GM21447 (cell line): ENCODE results near the gene MGAT4C.

Experiments
- ATAC-seq: cut with Tn5 transposase; IDR thresholded peaks from one replicate; pipeline ENCODE4 v1.9.1; 2021; ENCODE audit not compliant: unreplicated experiment

The MGAT4C gene

DNA sequence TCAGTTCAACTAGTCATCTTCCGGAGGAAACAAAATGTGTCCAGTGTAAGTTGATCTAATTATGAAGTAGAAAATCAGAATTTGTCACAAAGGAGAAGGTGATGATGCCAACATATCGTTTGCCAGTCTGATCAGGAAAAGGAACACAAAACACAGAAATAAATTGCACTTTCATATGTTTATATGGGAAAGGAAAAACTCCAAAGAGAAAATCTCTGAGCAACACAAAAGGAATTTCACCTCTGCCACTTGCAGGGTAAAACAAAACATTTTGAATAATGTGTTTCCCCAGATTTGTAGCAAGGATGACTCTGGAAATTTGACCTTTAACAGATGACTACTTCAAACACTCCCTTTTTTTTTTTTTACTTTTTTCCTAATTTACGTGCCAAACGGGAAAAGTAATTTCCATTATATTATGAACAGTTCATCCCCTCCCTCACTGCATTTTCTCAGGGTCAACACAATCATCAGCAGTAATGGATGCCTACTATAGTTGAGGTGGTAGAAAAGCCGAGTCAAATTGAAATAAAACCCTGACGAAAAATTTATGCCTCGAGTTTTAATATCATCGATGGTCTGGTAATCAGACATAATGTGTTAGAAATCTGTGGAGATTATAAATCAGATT lies 25.6 kb downstream of the MGAT4C start:
- ATAC-seq: no peak

DNA sequence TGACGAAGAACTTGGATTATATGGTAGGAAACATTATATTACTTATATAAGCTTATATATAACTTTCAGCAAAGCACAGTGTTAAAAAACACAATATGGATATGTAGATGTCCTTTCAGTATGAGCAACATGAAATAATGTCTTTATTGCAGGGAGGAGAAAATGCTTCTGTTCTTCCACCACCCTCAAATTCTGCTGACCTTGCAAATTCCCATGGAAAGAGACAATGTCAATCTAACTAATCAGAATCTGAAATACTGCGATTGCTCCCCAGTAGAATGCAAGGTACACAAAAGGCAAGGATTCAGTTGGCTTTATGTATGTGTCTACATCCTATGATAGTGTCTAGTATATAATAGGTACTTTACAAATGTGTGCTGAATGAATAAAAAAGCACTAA lies 26.4 kb downstream of the MGAT4C start:
- ATAC-seq: no peak

DNA sequence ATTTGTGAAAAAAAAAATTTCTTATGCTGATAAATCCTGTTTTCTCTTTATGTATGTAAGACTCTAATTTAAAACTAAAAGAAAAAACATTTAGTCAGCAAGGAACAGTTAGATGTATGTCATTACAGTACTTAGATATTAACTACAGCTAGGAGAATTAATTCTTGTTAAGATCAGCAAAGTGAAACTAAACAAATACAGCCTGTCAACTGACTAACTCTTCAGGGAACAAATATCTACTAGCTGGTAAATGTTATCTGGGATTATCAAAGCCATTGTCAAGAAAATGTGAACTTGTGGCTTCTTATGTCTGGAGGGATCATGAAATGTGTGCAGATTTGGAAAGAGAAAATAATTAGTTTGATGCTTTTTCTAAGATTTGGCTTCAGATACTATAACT lies 27.5 kb downstream of the MGAT4C start:
- ATAC-seq: no peak

DNA sequence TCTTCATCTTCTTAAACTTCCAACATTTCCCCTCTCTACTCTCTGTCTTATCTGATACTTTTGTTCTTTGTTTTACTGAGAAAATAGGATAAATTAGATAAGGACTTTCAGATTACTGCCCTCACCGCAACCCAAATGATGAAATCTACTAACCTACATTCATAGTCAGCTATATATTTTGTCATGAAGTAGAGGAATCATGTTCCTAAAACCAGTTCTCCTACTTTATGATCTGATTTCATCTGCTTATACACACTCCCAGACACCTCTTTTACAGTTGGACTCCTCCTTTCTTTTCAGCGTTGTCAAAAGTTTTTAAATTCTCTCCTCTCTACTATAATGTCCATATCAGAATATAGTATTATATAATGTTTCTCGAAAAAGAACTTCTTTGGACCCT lies 29.7 kb downstream of the MGAT4C start:
- ATAC-seq: no peak

DNA sequence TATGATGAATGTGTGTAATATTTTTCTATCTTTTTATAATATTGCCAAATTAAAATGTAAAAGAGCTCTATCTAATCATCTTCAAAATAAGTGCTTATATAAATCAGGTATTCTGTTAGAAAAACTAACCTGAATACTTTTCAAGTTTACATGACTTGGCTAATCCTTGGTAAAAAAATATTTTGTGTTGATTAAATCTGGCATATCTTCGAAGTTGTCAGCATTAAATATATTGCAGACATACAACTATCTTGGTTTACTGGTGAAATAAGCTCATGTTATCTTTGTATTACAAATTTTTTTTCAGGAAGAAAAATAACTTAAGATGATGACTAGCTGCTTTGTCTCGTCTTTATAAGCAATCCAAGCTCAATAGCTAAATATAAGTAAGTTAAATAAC lies 39.6 kb downstream of the MGAT4C start:
- ATAC-seq: no peak

DNA sequence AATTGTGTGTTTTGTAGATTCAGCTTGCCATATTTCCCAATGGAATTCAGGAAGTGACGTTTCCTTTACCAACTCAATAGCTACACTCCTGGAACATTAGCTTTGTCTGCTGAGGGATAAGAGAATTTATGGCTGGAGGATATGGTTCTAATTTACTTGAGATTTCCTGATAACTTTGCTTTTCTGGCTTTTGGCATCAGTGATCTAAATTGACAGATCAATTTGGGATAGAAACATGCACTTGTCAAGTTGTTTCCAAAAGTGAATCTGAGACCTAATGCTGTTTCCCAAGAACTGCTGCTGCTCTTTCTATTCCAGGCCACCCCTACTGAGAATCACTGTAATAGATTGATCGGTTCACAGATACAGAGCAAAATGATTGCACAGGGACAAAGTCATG lies 43.2 kb downstream of the MGAT4C start:
- ATAC-seq: no peak

DNA sequence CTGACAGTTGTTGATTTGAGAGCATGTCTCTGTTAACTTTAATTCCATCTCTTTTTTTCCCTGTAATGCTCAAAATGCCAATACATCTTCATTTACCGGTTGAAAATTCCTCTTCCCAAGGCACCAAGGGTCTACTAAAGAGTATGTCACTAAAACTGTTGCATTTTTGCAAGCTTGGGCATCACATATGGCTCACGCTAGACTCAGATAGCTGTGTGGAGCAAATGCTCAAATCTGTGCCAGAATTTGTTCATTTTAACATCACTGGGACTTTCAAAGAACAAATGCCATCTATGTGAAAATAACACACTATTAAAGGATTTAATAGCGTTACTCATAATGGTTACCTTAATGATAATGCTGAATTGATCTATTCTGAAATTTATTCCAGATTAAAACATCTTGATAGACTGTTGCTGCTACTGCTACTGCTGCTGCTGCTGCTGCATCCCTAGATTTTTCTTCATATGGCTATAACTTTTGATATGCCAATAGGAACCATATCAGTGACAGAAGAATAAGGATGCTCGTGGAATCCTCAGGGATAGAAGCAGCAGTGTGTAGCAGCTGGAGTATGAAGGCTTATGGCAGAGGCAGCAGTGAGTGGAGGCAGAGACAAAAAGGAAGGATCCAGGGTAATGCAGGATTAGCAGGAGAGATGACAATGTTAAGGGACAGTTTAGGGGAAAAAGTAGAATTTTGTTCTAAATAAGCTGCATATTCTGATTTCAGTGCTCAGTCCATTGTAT lies 57.3 kb downstream of the MGAT4C start:
- no peak for ATAC-seq

DNA sequence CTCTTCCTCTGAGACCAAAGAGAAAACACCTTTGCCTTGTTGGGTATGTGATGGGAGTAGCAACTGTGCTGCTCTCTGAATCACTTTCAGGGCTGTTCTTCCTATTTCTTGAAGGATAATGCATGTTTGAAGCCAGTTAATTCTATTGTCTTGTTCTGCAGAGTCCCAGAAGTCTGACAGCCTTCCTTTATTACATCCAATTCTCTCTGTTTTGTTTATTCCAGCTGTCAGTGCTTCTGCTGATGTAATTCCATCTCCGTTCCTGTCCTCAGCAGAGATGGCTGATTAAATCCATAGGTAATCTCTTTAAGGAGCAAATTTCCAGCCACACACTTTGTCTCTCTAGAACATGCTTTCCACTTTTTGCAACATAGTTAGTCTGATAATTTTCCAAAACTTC lies 59.7 kb downstream of the MGAT4C start:
- no peak for ATAC-seq

DNA sequence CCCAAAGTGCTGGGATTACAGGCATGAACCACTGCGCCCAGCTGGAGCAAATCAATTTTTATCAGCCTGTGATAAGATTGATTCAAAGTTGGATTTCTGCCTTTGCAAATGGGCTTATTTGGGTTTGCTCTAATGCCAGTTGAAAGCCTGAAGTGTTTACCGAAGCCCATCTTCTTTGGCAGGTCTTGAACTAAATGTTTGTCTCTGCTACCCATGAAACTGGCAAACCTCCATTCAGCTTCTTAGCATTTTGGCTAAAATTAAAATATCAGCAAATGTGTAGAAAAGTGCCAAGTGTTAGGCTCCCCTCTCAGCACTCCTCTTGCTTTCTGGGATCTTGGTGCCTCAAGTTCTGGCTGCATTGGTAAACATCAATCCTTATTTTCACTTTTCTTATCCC lies 61.5 kb downstream of the MGAT4C start:
- no peak for ATAC-seq

DNA sequence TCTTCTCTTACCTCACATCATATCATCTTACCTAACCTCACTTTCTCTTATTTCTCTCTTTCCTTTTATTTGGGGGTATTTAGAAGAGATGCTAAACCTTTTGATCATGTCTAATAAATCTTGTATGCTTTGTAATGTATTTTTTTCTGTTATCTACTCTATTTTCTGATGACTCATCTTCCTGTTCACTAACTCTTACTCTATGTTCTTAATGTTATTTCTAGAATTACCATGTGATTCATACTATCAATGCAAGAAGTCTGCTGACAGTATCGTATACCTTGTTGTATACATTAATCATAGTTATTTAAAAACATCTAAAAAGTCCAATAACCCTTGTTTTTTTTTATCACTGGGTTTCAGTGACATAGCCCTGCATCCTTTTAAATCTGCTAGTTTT lies 62.3 kb downstream of the MGAT4C start:
- no peak for ATAC-seq

DNA sequence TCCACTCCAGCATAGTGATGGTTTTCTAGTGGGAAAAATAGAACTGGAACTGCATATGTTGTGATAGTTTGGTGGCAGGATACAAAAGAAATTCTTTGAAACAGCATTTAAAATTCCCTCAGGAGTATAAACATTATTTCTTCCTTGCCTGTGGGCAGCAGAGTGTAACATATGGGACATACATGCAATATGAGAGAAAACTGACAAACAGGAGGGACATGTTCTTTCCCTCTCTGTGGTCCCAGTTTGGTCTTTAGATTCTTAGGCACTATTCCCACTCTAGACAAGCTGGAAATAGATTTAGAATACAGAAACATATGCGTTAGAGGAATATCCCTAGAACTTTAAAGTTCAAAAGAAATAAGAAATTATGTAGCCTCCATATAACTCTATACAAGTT lies 68.0 kb downstream of the MGAT4C start:
- ATAC-seq: no peak

DNA sequence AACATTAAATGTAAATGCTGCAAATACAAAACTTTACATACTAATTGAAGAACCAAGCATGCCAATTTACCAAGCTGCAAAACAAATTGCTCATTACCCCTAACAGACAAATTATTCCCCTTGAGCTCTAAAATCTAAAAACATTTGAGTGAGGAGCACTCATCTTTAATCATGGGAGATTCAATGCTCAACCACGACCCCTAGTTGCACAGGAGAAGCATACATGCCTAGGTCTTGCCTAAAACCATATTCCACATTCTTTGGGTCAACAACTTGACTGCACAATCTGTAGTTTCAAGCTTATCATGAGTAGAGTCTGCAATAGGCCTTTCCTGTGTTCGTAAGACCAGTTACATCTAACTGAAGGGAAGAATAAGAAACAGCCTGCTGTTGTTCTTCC lies 69.7 kb downstream of the MGAT4C start:
- ATAC-seq: no peak

DNA sequence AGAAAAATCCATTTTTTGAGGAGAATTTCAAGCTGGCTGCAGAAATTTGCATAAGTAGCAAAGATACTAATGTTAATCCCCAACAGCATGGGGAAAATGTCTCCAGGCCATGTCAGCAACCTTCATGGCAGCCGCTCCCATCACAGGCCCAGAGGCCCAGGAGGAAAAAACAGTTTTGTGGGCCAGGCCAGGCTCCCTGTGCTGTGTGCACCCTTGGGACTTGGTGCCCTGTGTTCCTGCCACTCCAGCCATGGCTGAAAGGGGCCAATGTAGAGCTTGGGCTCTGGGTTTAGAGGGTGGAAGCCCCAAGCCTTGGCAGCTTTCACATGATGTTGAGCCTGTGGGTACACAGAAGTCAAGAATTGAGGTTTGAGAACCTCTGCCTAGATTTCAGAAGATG lies 76.3 kb downstream of the MGAT4C start:
- no peak for ATAC-seq

DNA sequence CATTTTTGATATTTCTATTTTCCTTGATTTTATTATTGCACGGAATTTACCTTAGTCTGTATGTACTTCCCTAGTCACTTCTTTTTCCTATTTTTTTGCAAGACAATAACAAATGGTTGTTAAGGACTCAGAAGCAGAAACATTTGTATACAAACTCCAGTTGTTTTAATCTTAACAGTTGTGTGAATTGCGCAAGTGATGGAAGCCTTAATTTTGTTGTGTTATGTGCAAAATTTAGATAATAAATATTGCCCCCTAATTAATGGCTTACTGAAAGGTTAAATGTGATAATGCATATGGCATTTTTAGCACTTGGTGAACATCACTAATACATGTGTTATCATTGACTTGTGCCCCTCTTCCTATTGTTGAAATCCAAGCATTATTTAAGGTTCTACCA lies 82.0 kb downstream of the MGAT4C start:
- no peak for ATAC-seq

DNA sequence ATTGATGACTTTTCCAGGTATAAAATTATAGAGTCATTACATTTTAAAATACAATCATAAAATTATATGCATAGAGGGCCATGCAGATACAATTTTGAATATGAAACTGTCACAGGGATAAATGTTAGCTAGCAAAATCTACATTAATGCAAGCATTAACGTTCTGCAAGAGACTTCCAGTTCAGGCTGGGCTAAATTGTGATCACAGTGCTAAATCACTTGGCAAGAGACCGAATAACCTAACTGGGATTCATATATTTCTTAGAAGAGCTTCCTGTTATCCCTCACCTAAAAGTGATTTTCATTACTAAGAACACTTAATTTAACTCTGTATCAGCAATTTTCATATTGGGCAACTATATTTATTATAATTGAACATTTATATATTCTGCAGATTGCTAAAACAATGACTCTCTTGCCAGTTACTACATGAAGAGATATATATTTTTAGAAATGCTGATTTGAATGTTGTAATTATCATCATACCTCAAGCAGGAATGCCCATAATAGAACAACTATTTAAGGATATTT lies 83.2 kb downstream of the MGAT4C start:
- no peak for ATAC-seq

DNA sequence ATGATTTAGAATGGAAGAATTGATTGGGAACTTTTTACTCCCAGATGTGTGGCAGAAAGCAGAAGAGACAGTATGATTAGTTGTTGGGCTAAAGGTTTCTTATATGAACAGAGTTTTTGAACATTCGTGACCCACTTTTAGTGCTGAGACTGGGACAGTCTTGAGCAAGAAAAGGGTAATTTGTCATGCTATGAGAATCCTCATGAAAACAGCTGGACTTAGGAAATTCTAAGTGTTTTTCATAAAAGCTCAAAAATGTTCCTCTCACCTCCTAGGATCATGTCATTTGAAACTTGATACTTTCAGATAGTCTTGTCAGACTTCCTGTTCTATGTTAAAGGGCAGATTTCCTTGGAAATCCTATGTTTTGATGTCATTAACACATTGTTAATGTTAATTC lies 86.1 kb downstream of the MGAT4C start:
- ATAC-seq: no peak

DNA sequence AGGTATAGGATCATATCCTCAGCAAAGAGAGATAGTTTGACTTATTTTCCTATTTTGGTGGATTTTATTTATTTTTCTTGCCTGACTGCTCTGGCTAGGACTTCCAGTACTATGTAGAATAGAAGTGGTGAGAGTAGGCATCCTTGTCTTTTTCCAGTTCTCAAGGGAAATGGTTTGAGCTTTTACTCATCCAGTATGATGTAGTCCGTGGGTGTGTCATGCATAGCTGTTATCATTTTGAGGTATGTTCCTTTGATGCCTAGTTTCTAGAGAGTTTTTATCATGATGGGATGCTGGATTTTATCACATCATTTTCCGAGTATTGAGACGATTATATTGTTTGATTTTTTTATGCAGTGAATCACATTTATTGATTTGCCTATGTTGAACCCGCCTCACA lies 97.2 kb downstream of the MGAT4C start:
- no peak for ATAC-seq

DNA sequence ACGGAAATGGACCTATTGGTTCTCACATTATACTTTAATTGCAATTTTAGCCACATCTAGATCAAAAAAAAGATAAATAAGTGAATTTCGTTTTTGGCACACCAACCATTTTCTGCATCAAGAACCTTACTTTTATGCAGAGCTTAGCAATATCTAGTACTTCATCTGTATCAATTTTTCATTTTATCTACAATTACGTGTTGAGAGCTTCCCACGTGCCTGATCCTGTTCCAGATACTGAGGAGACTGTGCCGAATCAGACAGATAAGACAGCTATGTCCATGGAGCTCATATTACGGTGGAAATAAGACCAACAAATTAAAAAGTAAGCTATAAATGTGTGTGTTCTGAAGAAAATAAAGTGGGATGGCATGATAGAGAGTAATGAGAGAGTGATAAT lies 101.6 kb downstream of the MGAT4C start:
- no peak for ATAC-seq

DNA sequence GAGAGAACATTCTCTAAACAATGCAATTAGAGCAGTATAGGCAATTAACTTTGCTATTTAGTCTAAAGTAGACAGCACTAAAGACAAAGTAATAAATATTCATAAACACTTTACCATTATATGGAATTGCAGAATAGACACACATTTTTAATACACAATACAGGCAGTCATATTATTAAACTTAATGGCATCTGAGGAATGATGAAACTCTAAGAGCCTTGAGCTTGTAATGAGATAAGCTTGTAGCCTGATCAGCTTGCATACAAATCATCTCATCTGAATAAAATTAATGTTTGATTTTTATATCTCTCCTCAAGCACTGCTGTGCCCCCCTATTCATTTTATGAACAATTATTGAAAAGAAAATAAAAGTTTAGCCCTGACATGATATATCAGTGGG lies 107.6 kb downstream of the MGAT4C start:
- no peak for ATAC-seq

DNA sequence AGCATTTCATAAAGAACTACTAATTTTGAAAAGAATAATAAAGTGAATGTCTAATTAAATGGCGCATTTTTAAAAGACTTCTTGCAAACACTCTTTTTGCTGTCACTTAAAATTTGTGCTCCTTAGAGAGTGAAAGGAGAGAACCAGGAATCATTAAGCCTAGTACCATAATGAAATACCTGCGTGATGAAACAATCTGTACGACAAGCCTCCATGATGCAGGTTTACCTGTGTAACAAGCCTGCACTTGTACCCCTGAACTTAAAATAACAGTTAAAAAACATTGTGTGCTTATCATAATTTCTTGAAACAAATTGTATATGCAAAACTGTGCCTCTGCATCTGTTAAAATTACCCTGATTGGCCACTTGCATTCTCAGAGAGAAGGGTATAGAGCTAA lies 108.1 kb downstream of the MGAT4C start:
- ATAC-seq: no peak

DNA sequence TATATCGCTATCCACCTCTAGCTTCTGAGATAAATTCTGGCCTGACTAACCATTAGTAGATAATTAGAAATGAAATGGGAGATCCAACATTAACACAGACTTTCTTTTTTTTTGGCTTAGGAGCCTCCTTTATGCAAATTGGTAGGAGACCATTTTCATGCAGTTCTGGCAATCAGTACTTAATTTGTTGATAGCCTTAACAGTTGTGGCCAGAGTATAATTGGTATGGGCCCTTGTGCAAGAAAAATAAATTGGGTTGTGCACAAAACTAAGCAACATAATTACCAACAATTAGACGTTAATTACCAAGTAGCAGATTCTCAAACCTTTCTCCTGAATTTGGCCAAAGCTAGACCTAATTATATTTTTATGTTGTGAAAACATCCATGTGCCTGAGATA lies 111.0 kb downstream of the MGAT4C start:
- no peak for ATAC-seq

DNA sequence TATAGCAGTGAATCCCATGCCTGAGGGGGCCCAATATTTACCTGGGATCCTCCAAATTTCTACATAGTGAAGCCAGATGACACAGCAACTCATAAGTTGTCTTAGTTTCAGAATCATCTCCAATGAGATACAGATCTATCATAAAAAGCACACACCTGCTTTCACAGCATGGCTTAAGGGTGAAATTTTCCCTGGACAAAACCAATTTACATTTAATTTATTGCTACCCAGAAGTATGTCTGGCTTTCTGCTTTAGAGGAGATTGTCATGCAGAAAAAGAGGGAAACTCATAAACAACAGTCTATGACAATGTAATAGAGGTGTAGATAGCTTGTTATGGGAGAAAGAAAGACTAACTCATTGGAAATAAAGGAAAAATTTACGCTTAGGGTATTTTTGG lies 113.0 kb downstream of the MGAT4C start:
- no peak for ATAC-seq

DNA sequence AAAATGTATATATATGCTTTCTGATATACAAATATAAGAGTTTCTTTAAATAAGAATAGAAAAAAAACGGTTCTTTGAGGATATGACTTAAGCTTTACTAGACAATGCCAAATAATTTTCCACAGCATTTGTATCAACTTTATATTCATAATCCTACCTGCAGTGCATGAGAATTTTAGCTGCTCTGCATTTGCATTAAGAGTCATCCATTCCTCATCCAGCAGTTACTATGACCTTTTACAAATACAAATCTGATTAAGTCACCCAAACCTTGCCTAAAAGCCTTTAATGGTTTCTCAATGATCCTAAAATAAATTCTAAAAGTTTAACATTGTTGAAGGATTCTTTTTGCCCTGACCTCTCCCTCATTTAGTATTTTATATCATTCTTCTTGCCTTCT lies 116.5 kb downstream of the MGAT4C start:
- ATAC-seq: no peak
